ENCODE data around the gene NPR2. TPM values are rescaled to one million over a fixed set of nuclear protein-coding genes. Genes with fewer than 3 reads are reported as not detected.

NPR2 gene
- total RNA-seq, 1 donor = 16.6 TPM

DNA sequence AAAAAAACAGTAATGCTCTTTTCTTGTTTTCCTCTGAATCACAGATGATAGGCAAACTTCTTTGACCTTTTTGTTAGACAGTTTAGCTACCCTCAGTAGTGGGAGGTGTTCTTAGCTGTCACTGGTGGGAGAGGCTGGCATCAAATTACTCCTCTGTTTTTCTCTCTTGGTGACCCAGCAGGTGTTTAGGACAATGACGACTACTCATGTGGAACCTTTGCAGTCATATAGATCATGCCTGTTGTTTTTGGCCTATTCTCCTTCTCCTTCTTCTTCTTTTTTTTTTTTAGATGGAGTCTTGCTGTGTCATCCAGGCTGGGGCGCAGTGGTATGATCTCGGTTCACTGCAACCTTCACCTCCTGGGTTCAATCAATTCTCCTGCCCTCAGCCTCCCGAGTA is 15.4 kb upstream of the NPR2 start:
- H3K4me3 ChIP-seq (ENCODE audit: insufficient read depth, low read length) = no peak overlapping the region
- TF ChIP-seq, protein P1, sequence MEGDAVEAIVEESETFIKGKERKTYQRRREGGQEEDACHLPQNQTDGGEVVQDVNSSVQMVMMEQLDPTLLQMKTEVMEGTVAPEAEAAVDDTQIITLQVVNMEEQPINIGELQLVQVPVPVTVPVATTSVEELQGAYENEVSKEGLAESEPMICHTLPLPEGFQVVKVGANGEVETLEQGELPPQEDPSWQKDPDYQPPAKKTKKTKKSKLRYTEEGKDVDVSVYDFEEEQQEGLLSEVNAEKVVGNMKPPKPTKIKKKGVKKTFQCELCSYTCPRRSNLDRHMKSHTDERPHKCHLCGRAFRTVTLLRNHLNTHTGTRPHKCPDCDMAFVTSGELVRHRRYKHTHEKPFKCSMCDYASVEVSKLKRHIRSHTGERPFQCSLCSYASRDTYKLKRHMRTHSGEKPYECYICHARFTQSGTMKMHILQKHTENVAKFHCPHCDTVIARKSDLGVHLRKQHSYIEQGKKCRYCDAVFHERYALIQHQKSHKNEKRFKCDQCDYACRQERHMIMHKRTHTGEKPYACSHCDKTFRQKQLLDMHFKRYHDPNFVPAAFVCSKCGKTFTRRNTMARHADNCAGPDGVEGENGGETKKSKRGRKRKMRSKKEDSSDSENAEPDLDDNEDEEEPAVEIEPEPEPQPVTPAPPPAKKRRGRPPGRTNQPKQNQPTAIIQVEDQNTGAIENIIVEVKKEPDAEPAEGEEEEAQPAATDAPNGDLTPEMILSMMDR (IDR thresholded peaks at IDR 0.05; ENCODE audit: extremely low read depth, low read depth, low read length) = no peak
- no peak overlapping the region for H3K4me2 ChIP-seq (ENCODE audit: insufficient read depth, low read length)
- H3K4me1 ChIP-seq (ENCODE audit: insufficient read depth, low read length) = peaks cover 9% of the 10 kb centered on the region
- no peak for DNase-seq (ENCODE audit: insufficient read length, low spot score, missing footprints)
- no peak overlapping the region for H2AFZ ChIP-seq (ENCODE audit: low read length)
- H3K27ac ChIP-seq (ENCODE audit: low read depth, low read length) = no peak overlapping the region
- no peaks in the 10 kb centered on the region for H3K36me3 ChIP-seq (ENCODE audit: insufficient read depth, low read length)
- H3K9me3 ChIP-seq (ENCODE audit: low read depth, low read length) = no peaks in the 10 kb centered on the region
- H3K27me3 ChIP-seq (ENCODE audit: insufficient read depth, low read length) = peaks cover 27% of the 10 kb centered on the region
- H3K79me2 ChIP-seq (ENCODE audit: insufficient read depth, low read length) = no peaks in the 10 kb centered on the region
- no peaks in the 10 kb centered on the region for H4K20me1 ChIP-seq (ENCODE audit: insufficient read depth, low read length)

DNA sequence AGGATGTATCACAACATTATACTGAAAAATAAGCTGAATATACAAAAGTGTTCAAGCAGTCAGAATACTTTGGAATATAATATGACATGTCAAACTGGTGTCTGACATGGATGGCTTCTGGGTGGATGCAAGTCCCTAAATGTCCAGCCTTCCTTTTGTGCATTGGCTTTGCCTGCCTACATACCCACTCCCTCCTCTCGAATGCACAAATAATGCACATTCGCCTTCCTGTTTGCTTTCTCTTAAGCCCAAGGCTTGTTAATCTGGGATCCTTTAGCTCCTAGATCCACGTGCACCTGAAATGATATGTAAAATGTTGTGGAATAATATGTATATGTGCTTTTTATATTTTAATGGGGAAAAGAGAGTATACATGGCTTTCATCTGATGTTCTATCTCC is 12.9 kb upstream of the NPR2 start:
- Histone ChIP-seq H3K79me2 (ENCODE audit: insufficient read depth, low read length) (no peaks in the 10 kb centered on the region), H2AFZ (ENCODE audit: low read length) (no peak overlapping the region)
- TF ChIP-seq, protein P1 (IDR thresholded peaks at IDR 0.05; ENCODE audit: extremely low read depth, low read depth, low read length) = no peak

DNA sequence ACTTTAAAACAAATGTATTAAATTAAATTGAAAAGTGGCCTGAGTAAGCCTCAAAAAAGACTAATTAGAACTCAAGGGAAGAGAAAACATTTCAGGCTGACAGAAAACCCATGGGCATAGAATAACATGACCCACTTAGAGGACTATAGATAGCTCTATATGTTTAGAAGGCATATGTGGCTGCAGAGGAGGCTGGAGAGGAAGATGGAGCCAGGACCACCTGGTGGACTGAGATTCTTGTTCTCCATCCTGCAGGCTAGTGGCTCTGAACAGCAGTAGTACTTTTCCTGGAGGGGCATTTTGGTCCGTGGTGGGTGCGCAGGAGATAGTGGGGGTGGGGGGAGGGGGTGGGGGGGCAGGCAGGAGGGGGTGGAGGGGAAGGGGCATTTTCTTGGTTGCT is 10.3 kb upstream of the NPR2 start:
- no peak for DNase-seq (ENCODE audit: insufficient read length, low spot score, missing footprints)
- Histone ChIP-seq H4K20me1 (ENCODE audit: insufficient read depth, low read length) (no peaks in the 10 kb centered on the region), H2AFZ (ENCODE audit: low read length) (no peak overlapping the region)

More for the DNA sequence above, 12.9 kb upstream of the NPR2 start:
- Histone ChIP-seq H3K27ac (ENCODE audit: low read depth, low read length) (no peak overlapping the region), H4K20me1 (ENCODE audit: insufficient read depth, low read length) (no peaks in the 10 kb centered on the region), H3K36me3 (ENCODE audit: insufficient read depth, low read length) (no peaks in the 10 kb centered on the region), H3K27me3 (ENCODE audit: insufficient read depth, low read length) (peaks cover 30% of the 10 kb centered on the region), H3K4me3 (ENCODE audit: insufficient read depth, low read length) (no peak overlapping the region), H3K4me1 (ENCODE audit: insufficient read depth, low read length) (no peaks in the 10 kb centered on the region), H3K9me3 (ENCODE audit: low read depth, low read length) (no peaks in the 10 kb centered on the region), H3K4me2 (ENCODE audit: insufficient read depth, low read length) (no peak overlapping the region)
- no peak for DNase-seq (ENCODE audit: insufficient read length, low spot score, missing footprints)

DNA sequence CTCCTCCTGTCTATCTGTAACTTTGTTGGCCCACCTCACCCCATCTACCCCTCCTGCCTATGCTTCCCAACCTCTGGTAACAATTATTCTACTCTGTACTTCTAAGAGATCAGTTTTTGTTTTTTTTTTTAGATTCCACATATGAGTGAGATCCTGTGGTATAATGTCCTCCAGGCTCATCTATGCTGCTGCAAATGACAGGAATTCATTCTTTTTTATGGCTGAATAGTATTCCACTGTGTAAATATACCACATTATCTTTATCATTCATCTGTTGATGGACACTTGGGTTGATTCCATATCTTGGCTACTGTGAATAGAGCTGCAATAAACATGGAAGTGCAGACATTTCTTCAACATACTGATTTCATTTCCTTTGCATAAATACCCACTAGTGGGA is 8.0 kb upstream of the NPR2 start:
- no peak overlapping the region for H3K27ac ChIP-seq (ENCODE audit: low read depth, low read length)
- no peaks in the 10 kb centered on the region for H3K36me3 ChIP-seq (ENCODE audit: insufficient read depth, low read length)
- no peaks in the 10 kb centered on the region for H3K9me3 ChIP-seq (ENCODE audit: low read depth, low read length)
- no peaks in the 10 kb centered on the region for H3K79me2 ChIP-seq (ENCODE audit: insufficient read depth, low read length)
- no peak overlapping the region for H2AFZ ChIP-seq (ENCODE audit: low read length)
- no peak overlapping the region for H3K4me3 ChIP-seq (ENCODE audit: insufficient read depth, low read length)
- peaks cover 40% of the 10 kb centered on the region for H3K27me3 ChIP-seq (ENCODE audit: insufficient read depth, low read length)
- no peaks in the 10 kb centered on the region for H4K20me1 ChIP-seq (ENCODE audit: insufficient read depth, low read length)
- TF ChIP-seq, protein P1 (IDR thresholded peaks at IDR 0.05; ENCODE audit: extremely low read depth, low read depth, low read length) = no peak
- no peaks in the 10 kb centered on the region for H3K4me1 ChIP-seq (ENCODE audit: insufficient read depth, low read length)
- no peak for DNase-seq (ENCODE audit: insufficient read length, low spot score, missing footprints)
- no peak overlapping the region for H3K4me2 ChIP-seq (ENCODE audit: insufficient read depth, low read length)

More for the DNA sequence above, 10.3 kb upstream of the NPR2 start:
- H3K27me3 ChIP-seq (ENCODE audit: insufficient read depth, low read length) = peaks cover 44% of the 10 kb centered on the region
- no peak overlapping the region for H3K4me2 ChIP-seq (ENCODE audit: insufficient read depth, low read length)
- no peaks in the 10 kb centered on the region for H3K36me3 ChIP-seq (ENCODE audit: insufficient read depth, low read length)
- no peak overlapping the region for H3K4me3 ChIP-seq (ENCODE audit: insufficient read depth, low read length)
- TF ChIP-seq, protein P1 (IDR thresholded peaks at IDR 0.05; ENCODE audit: extremely low read depth, low read depth, low read length) = no peak
- no peaks in the 10 kb centered on the region for H3K4me1 ChIP-seq (ENCODE audit: insufficient read depth, low read length)
- no peaks in the 10 kb centered on the region for H3K79me2 ChIP-seq (ENCODE audit: insufficient read depth, low read length)
- no peaks in the 10 kb centered on the region for H3K9me3 ChIP-seq (ENCODE audit: low read depth, low read length)
- H3K27ac ChIP-seq (ENCODE audit: low read depth, low read length) = no peak overlapping the region
